Activated T-helper 9 cell treated with anti-CD3 and anti-CD28 coated beads, Interleukin-2, amount 50 U/mL, for 16 hours (primary cell): ENCODE measurements around the gene CR1.
"Not testable (repeated sequence)": the region's sequence is repeated elsewhere in the genome, so short reads cannot be mapped to it uniquely, and the experiment has no call there.

Experiments used
- DNase-seq: peaks from one replicate; pipeline ENCODE4 v3.0.0-alpha.2; 2020; ENCODE audit warnings: low read depth

Gene CR1

DNA sequence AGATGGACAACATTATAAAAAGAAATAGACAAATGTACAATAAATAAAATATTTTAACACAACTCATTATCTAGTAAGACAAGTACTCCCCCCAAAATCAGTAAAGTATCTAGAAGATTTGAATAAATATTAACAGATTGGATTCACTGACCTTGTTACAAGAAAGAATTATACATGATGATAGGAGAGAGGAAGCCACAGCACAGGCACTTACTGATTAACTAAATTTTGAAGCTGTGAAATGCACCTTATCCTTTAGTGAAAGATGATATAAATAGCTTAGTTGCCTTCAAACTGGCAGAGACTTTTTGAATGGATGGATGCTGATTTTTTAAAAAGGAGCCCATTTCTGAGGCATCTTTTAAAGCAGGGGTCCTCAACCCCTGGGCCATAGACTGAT is 8.5 kb downstream of the CR1 start:
- no peak for DNase-seq

GRCh38 chr1:207510444-207510843 is 14.5 kb downstream of the CR1 start:
- DNase-seq: no peak

GRCh38 chr1:207514890-207515289 is 18.9 kb downstream of the CR1 start:
- DNase-seq: no peak

GRCh38 chr1:207516729-207517128 is 20.8 kb downstream of the CR1 start:
- no peak for DNase-seq

DNA sequence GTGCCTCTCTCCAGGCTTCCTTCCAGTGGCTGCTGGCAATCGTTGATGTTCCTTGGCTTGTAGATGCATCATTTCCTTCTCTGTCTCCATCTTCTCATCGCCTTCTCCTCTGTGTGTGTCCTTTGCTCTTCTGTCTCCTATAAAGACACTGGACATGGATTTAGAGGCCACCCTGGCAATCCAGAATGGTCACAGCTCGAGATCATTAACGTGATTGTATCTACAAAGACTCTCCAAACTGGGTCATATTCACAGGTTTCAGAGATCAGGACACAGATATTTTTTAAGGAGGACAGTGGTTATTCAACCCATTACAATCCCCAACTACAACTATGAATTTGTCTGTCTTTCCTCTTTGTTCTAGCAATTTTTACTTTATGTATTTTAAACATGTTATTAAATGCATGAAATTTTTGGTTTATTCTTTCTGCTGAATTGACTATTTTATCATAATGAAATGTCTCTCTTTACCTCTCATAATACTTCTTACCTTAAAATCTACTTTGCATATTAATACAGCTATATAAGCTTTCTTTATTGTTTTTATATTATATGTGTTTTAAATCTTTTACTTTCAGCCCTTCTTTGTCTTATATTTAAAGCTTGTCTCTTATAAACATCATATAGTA is 22.8 kb downstream of the CR1 start:
- DNase-seq: no peak

DNA sequence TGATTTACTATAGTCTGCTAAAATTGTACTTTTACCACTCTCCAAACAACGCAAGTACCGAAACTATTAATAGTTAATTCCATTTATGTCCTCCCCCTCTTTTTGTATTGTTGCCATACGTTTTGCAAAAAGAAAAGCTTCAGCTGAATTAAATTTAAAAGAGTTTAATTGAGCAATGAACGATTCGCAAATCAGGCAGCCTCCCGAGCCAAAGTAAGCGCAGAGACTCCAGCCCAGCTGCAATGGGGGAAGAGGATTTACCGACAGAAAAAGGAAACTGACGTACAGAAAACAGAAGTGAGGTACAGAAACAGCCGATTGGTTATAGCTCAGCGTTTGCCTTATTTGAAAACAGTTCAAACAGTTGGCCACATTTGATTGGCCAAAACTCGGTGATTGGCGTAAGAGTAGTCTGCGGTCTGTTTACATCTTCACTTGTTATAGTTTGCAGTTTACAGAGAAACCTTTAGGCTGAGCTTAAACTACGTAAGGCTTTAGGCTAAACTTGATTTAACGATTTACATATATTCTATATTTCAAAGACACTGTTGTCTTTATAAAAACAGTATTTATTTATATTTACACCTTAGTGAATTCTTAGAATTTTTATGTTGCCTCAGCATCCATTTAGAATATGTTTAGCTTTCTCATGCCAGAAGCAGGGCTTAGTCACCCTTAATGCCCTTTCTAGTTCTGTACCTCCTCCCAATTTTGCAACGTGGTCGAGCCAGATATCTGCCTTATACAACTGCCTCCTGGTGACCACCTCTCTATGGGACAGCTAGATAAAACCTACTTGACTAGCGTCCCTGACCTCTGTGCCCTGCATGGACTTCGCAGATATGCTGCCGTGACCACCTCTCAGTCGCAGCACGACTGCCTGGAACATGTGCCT is 23.8 kb downstream of the CR1 start:
- DNase-seq: no peak

DNA sequence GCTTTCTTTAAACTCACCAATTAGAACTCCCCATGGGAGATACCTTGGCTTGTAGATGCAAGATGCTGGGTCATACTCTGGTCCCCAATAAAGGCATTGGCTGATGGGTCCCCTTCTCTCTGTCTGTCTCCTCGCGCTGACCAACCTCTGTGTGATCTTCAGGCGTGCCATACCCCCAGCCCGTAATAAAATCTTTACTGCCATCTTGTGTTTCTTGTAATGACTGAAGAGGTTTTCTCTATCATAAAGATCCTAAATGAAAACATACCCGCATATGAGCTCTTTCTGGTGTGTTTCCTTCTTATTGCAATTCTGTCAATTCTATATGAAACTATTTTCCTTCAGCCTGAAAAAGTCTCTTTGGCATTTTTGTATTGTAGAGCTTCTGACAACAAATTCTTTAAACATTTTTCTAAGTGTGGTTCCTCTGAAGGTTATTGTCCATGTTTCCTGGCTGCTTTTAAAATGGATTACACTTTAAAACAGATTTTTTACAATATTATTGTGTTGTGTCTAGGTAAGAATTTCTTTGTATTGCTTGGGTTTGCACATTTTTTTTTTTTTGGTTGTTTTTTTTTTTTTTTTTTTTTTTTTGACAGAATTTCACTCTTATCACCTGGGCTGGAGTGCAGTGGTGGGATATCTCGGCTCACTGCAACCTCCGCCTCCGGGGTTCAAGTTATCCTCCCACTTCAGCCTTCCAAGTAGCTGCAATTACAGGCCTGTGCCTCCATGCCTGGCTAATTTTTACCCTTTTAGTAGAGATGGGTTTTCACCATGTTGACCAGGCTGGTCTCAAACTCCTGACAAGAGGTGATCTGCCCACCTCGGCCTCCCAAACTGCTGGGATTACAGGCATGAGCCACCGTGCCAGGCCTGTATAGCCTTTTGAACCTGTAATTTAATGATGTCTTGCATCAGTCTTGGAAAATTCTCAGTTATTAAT is 24.7 kb downstream of the CR1 start:
- not testable (repeated sequence) for DNase-seq

DNA sequence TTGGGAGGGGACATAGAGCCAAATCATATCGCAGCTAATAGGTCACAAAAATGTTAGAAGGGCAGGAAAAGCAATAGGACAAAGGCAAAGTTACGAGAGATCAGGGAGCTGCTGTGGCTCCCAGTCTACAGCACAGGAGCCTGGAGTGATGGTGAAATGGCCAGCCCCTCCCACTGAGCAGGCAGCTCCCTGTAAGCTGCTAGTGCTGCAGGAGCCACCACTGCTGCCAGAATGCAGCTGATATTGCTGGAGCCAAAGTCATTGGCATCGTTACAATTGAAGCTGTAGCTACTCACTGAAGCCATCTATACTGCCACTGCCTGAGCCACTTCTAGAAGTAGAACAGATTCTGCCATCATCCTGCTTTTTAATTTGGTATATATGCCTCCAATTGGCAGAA is 29.3 kb downstream of the CR1 start:
- not testable (repeated sequence) for DNase-seq

DNA sequence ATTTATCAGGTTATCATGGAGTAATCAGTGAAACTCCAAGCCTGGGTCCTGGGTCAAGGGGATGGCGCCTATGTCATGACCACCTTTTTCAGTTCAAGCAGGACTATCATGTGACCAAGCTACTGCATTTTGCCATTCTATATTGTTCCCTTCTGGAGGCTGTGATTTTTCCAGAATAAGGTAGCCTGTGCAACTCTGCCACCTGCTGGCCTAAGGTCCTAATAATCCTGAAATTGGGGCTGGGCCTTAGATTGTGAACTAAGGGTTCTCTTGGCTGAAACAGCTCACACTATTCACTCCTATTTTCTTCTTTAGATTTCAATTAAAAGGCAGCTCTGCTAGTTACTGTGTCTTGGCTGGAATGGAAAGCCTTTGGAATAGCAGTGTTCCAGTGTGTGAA is 32.4 kb downstream of the CR1 start:
- DNase-seq: not testable (repeated sequence)

DNA sequence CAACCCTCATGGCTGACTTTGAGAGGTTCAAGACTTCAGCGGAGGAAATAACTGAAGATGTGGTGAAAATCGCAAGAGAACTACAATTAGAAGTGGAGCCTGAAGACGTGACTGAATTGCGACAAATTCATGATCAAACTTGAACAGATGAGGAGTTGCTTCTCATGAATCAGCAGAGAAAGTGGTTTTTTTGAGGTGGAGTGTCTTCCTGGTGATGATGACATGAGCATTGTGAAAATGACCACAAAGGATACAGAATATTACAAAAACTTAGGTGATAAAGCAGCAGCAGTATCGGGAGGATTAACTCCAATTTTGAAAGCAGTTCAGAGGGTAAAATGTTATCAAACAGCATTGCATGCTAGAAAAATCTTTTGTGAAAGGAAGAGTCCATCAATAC is 40.3 kb downstream of the CR1 start:
- DNase-seq: not testable (repeated sequence)

- not testable (repeated sequence) for DNase-seq
Observed at GRCh38 chr1:207546677-207547357, 50.9 kb downstream of the CR1 start.

DNA sequence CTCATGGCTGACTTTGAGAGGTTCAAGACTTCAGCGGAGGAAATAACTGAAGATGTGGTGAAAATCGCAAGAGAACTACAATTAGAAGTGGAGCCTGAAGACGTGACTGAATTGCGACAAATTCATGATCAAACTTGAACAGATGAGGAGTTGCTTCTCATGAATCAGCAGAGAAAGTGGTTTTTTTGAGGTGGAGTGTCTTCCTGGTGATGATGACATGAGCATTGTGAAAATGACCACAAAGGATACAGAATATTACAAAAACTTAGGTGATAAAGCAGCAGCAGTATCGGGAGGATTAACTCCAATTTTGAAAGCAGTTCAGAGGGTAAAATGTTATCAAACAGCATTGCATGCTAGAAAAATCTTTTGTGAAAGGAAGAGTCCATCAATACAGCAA is 58.9 kb downstream of the CR1 start:
- DNase-seq: not testable (repeated sequence)

DNA sequence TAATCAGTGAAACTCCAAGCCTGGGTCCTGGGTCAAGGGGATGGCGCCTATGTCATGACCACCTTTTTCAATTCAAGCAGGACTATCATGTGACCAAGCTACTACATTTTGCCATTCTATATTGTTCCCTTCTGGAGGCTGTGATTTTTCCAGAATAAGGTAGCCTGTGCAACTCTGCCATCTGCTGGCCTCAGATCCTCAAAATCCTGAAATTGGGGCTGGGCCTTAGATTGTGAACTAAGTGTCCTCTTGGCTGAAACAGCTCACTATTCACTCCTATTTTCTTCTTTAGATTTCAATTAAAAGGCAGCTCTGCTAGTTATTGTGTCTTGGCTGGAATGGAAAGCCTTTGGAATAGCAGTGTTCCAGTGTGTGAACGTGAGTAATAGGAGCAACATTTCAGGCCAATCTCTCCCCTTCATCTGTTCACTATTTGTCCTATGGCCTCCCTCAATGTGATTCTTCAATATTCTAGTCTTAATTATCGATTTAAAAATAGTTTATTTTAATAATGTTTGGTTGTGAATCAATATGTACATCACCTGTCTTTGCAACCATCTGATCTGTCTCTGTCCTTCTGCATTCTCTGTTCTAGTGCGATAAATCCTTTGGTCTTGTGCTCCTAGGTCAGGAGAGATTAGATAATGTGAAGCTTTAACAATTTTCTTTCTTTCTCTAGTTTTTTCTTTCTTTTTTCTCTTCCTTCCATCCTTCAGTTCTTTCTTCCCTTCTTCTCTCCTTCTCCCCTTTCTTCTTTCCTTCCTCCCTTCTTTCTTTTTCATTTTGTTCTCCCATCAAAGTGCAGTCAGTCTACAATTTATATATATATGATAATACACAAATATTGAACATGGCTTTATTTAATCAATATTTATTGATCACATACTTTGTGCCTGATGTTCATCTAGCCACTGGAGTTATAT is 69.8 kb downstream of the CR1 start:
- no peak for DNase-seq

- DNase-seq: not testable (repeated sequence)
Observed at GRCh38 chr1:207571926-207572325, 76.0 kb downstream of the CR1 start.

DNA sequence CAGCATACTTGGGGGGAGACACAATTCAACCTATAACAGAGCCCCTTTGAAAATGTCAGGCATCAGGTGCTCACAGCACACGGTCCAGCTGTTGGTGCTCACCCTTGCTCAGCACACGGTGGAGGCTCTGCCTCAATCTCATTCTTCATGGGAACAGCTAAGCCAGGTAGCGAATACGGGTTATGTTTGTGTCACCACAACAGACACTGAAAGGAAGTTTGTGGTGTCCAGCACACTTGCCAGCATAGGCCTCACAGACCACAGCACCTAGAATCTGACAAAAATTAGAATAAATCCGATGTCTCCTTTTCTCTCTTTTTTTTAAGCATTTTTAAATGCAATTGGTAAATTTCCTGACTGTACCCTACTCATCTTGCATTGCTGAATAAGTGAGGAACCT is 77.1 kb downstream of the CR1 start:
- not testable (repeated sequence) for DNase-seq

GRCh38 chr1:207575381-207575780 is 79.4 kb downstream of the CR1 start:
- not testable (repeated sequence) for DNase-seq

GRCh38 chr1:207578796-207579435 is 83.0 kb downstream of the CR1 start:
- no peak for DNase-seq

DNA sequence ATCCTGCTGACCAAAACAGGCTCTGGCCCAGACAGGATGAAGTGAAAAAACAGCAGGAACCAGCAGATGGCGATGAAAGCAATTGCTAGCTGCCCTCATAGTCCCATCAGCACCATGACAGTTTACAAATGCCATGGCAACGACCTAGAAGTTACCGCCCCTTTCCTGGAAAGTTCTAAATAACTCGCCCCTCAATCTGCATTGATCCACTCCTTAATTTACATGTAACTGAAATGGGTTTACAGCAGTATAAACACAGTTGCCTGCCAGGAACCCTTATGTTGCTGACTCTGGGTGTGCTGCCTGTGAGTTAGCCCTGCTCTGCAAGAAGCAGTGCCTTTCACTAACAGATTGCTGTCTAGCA is 83.5 kb downstream of the CR1 start:
- no peak for DNase-seq

DNA sequence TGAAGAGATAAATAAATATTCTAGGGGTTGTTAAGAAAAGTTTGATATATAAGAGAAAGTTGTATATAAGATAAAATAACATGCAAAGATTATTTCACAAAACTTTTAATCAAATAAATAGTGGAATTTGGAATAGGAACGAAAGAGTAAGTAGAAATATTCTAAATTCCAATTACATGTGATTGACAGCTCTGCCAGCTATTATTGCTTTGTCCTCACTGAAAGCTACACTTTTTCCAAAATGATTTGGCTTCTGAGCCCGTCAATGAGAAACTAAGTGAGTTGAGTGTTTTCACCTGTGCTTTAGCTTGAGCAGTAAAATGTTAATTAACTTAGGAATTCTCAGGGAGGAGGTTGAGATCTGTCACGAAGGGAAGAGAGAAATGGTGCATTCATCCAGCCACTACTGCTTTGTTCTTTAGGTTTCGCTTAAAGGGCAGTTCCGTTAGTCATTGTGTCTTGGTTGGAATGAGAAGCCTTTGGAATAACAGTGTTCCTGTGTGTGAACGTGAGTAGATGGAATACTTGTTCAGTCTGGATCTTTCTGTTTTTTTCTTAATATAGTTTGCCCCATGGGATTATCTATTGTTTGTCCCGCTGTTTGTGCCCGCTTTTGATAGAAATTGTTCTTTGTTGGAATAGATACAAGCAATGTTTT is 85.7 kb downstream of the CR1 start:
- DNase-seq: no peak

- DNase-seq: not testable (repeated sequence)
Observed at GRCh38 chr1:207589506-207589905, 93.5 kb downstream of the CR1 start.
